ENCODE data around the gene TIMM10.

TIMM10 gene

GRCh38 chr11:57497303-57498247 is 33.0 kb downstream of the TIMM10 start:
- TF ChIP-seq, protein P1, sequence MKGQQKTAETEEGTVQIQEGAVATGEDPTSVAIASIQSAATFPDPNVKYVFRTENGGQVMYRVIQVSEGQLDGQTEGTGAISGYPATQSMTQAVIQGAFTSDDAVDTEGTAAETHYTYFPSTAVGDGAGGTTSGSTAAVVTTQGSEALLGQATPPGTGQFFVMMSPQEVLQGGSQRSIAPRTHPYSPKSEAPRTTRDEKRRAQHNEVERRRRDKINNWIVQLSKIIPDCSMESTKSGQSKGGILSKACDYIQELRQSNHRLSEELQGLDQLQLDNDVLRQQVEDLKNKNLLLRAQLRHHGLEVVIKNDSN (IDR thresholded peaks at IDR 0.05), result no peak
- no peak for TF ChIP-seq RAD21 (IDR thresholded peaks at IDR 0.05; ENCODE audit: low read depth)
- no peak for TF ChIP-seq TEAD4 (IDR thresholded peaks at IDR 0.05)

DNA sequence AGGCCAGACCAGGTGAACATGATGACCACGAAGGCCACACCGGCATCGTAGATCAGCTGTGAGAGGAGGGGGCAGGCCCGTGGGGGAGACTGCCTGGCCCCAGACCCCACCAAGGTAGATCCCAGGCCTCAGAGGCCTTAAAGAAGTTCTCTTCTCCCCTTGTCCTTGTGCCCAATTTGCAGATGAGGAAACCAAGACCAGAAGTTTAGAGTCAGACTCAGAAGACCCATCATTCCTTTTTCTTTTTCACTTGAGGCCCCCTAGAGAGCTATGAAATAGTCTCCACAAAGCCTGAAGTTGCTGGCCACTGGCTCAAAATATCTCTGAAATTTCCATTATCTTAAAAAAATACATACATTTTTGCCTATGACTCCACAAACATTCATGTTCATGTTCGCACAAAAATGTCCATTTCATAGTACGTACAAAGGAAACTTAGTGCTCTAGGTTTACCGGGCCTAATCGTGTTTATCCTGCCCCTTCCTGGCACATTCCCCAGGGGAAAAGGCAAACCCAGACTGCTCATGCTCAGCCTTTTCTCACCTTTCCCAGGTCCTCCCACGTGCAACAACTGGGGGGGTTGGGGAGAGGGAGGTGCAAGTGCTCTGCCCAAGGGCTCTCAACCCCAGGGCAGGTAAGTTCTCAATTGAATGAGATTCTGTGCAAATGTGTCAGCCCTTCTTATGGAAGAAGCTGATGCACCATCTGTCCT is 34.3 kb downstream of the TIMM10 start:
- no peak for TF ChIP-seq EP300 (IDR thresholded peaks at IDR 0.05; ENCODE audit: borderline replicate concordance)
- TF ChIP-seq NFIC (IDR thresholded peaks at IDR 0.05), result no peak

DNA sequence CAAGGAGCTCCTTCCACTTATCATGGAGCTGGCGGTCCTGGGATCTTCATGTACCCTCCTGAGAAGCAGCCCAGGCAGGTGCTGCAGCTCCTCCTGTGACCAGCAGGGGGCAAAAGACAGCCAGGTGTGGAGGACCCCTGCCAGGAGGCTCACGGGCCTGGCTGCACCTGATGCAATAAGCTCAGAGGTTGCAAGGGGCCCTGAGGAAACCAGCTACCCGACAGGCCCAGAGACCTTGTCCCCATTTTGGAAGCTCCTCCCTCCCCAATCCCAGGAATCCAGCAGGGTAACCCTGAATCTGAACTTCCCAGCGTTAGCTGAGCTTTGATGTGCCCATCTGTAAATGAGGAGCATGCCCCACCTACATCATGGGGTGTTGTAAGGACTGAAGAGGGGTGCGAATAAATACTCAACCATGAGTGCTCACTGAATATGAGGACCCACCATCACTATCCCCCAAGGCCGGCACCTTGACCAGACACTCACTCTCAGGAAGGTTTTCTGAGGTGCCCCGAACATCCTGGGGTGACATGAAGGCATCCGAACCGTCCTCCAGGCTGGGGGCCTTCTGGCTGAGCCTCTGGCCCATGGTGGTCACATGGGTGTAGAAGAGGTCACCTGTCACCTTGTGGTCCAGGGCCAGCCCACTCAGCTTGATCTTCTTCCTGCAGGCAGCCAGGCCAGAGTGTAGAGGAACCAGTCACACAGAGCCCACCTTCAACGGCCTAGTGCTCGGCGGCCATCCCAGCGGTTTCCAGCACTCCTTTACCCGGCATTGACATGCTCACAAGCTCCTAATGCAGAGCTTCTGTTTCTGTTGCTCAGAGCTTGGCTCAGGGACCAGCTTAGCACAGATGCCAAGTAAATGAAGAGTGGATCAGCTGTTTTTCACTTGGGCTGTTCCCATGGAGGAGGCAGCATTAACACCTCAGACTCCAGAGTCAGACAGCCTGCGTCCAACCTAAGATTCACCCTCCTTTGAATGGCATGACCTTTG is 36.7 kb downstream of the TIMM10 start:
- peak; percentile 76 for TF ChIP-seq MAX (IDR thresholded peaks at IDR 0.05)
- TF ChIP-seq RAD21 (IDR thresholded peaks at IDR 0.05; ENCODE audit: low read depth), result peak; percentile 80
- TF ChIP-seq YY1 (IDR thresholded peaks at IDR 0.05; ENCODE audit: low read depth), result no peak; the same call in 1 of the 2 replicates
- no peak for TF ChIP-seq ZBTB7A (IDR thresholded peaks at IDR 0.05; ENCODE audit: low read depth)
- no peak for TF ChIP-seq CREB1 (IDR thresholded peaks at IDR 0.05; ENCODE audit: low read depth)
- no peak for TF ChIP-seq FOXM1 (IDR thresholded peaks at IDR 0.05; ENCODE audit: borderline replicate concordance, low read depth)
- TF ChIP-seq TCF12 (IDR thresholded peaks at IDR 0.05; ENCODE audit: low read depth), result peak; percentile 39; the same call in 1 of the 2 replicates
- TF ChIP-seq NFIC (IDR thresholded peaks at IDR 0.05), result no peak
- TF ChIP-seq EP300 (IDR thresholded peaks at IDR 0.05; ENCODE audit: borderline replicate concordance), result no peak
- TF ChIP-seq EGR1 (IDR thresholded peaks at IDR 0.05), result no peak
- TF ChIP-seq, protein P1 (IDR thresholded peaks at IDR 0.05), result no peak
- TF ChIP-seq CEBPB (IDR thresholded peaks at IDR 0.05), result peak; percentile 76
- TF ChIP-seq TEAD4 (IDR thresholded peaks at IDR 0.05), result no peak

- TF ChIP-seq CEBPB (IDR thresholded peaks at IDR 0.05) (peak; percentile 96), RAD21 (IDR thresholded peaks at IDR 0.05; ENCODE audit: low read depth) (peak; percentile 37), EGR1 (IDR thresholded peaks at IDR 0.05) (no peak), EP300 (IDR thresholded peaks at IDR 0.05; ENCODE audit: borderline replicate concordance) (no peak)
These were observed 39.0 kb downstream of the TIMM10 start for GRCh38 chr11:57491371-57492061.

DNA sequence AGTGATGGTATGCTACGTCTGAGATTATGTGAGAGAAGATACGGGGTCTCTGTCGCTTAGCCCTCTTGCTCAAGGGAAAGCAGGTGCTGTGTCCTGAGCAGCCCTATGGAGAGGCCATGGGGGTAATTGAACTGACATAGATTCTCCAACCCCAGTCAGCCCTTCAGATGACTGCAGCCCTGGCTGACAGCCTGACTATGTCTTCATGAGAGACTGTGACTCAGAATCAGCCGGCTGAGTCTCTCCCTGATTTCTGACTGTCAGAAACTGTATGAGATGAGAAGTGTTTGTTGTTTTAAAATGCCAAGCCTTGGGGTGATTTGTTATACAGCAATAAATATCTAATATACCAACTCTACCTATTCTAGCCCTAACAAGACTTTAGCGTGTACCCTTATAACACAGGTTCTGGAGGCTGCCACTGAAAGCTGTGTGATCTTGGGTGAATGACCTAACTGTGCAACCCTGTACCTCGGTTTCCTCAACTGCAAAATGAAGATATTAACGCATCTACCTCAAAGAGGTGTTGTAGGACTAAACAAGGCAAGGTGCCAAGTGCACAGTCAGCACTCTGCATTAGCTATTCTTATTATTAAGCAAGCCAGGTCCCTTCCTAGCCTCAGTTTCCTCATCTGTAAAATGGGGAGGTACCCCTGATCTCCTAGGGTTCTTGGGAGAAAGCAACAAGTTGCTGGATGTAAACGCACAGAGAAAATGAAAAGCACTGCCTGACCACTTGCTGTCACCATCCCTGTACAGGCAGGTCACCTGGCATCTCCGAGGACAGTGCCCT is 39.9 kb downstream of the TIMM10 start:
- TF ChIP-seq TCF12 (IDR thresholded peaks at IDR 0.05; ENCODE audit: low read depth) (no peak), EP300 (IDR thresholded peaks at IDR 0.05; ENCODE audit: borderline replicate concordance) (no peak), ZBTB7A (IDR thresholded peaks at IDR 0.05; ENCODE audit: low read depth) (no peak), TAF1 (IDR thresholded peaks at IDR 0.05; ENCODE audit: low read depth) (no peak), YY1 (IDR thresholded peaks at IDR 0.05; ENCODE audit: low read depth) (no peak), CEBPB (IDR thresholded peaks at IDR 0.05) (no peak), RAD21 (IDR thresholded peaks at IDR 0.05; ENCODE audit: low read depth) (no peak), TEAD4 (IDR thresholded peaks at IDR 0.05) (no peak), FOXM1 (IDR thresholded peaks at IDR 0.05; ENCODE audit: borderline replicate concordance, low read depth) (no peak), EGR1 (IDR thresholded peaks at IDR 0.05) (no peak), NFIC (IDR thresholded peaks at IDR 0.05) (no peak), MAX (IDR thresholded peaks at IDR 0.05) (no peak), CREB1 (IDR thresholded peaks at IDR 0.05; ENCODE audit: low read depth) (no peak)
- TF ChIP-seq, protein P2, sequence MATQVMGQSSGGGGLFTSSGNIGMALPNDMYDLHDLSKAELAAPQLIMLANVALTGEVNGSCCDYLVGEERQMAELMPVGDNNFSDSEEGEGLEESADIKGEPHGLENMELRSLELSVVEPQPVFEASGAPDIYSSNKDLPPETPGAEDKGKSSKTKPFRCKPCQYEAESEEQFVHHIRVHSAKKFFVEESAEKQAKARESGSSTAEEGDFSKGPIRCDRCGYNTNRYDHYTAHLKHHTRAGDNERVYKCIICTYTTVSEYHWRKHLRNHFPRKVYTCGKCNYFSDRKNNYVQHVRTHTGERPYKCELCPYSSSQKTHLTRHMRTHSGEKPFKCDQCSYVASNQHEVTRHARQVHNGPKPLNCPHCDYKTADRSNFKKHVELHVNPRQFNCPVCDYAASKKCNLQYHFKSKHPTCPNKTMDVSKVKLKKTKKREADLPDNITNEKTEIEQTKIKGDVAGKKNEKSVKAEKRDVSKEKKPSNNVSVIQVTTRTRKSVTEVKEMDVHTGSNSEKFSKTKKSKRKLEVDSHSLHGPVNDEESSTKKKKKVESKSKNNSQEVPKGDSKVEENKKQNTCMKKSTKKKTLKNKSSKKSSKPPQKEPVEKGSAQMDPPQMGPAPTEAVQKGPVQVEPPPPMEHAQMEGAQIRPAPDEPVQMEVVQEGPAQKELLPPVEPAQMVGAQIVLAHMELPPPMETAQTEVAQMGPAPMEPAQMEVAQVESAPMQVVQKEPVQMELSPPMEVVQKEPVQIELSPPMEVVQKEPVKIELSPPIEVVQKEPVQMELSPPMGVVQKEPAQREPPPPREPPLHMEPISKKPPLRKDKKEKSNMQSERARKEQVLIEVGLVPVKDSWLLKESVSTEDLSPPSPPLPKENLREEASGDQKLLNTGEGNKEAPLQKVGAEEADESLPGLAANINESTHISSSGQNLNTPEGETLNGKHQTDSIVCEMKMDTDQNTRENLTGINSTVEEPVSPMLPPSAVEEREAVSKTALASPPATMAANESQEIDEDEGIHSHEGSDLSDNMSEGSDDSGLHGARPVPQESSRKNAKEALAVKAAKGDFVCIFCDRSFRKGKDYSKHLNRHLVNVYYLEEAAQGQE (IDR thresholded peaks at IDR 0.05; ENCODE audit: low read depth), result no peak
- TF ChIP-seq, protein P1 (IDR thresholded peaks at IDR 0.05), result no peak

Measured in Ishikawa (cell line).